Left hindlimb (tissue), 1 donor: Measurements from ENCODE around the gene INPP5A.
A peak's percentile ranks its signal among the peaks of the same experiment; 100 is the strongest.

Experiments used
- DNase-seq: peaks from one replicate; pipeline ENCODE4 v3.0.0-alpha.2; 2018

Gene INPP5A

DNA sequence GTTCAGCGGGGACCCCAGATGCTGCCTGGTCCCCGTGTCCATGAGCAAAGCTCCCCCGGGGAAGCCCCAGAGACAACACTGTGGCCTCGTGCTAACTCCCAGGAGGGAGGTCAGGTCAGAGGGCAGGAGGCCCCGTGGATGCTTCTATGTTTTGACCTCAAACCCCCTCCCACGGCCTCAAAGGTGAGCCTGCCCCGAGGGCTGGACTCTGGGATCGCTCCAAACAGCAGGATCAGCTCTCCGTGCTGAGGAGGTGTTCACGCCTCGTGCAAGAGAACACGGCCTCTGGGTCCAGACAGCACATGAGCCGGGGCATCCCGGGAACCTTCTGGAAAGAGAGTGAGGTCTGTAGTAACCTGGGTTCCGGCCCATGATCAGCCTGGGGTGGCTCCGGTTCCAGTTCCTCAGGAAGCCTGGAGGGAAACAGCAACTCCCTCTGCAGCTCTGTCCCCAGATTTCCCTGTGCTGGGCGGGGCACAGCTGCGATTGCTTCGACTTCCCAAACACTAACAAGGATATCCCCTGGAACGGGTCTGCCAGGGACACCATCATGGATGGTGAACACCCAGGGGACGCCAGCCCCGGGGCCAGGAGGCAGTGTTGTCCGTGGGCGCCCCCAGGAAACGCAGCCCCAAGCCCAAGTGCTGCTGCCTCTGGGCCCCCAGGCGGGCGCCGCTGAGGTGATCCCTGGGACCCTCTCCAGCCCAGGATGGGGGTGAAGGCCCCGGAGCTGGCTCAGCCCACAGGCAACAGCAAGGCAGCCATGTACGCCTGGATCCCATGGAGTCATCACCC, 18.0 kb upstream of the INPP5A start:
- no peak for DNase-seq

DNA sequence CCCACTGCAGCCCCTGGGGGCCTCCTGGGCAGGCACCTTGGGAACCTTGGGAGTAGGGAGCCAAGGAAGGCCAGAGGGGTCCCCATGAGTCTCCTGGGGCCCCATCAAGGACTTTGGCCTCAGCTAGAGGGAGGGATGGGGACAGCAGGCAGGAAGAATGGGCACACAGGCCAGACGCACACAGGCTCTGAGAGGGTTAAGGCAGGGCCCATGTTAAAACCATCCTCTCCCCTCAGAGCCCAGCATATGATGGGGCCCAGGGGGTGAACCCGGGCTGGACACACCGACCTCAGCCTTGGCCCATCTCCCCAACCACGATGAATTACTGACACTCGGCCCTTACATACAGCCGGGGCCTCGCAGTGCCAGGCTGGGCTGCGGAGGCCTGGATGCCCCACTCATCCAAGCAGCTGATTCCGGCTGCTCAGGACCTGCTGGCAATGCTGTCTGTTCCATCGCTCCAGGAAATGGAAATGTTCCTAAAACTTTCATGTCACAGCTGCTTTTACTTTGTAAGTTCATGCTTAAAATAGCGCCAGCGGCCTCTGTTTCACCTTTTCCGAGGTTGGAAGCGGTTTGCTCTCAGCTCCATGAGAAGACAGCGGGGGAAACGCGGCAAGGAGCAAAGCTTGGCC, 17.3 kb upstream of the INPP5A start:
- DNase-seq, result peak; percentile 88

DNA sequence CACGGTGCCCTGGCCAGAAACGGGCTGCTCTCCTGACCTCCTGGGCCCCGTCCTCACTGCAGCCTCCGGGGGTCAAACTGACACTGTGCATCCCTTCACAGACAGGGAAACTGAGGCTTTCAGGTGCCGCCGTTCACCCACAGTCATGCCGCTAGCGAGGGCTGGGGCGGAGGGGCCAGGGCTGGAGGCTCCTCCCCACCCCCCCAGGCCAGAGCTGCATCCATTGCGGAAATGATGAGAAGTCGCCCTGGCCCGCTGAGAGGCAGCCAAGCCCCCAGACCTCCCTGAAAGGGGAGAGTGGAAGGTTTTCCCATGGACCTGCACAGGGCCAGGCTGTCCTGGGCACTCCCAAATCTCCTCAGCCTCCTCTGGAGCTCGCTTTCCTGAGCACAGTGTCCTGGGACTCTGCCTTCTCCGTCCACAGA, 16.5 kb upstream of the INPP5A start:
- no peak for DNase-seq

DNA sequence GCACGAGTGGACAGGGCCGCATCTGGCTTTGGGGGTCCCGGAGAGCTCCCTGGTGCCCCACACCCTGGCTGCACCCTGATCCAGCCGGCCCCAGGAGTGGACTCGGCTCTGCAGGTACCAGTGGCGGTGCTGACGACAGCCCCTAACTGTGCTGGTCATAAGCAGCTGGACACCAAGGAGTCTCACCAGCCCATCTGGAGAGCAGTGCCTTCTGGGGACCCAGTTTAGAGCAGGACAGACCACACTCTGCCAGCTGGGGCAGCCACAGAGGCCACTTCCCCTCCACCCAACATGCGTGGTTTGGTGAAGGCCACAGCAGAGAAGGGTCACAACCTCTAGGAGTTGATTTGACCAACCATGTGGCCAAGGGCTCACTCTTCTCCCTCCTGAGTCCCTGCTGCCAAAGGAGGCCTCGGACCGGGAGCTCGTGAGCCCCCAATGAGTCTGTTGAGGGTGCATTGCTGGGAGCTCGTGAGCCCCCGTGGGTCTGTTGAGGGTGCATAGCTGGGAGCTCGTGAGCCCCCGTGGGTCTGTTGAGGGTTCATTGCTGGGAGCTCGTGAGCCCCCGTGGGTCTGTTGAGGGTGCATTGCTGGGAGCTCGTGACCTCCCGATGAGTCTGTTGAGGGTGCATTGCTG, 16.0 kb upstream of the INPP5A start:
- DNase-seq, result no peak

- DNase-seq, result no peak
Observed at GRCh38 chr10:132522521-132523411, 14.8 kb upstream of the INPP5A start.

- no peak for DNase-seq
Observed at GRCh38 chr10:132523561-132524442, 13.8 kb upstream of the INPP5A start.

DNA sequence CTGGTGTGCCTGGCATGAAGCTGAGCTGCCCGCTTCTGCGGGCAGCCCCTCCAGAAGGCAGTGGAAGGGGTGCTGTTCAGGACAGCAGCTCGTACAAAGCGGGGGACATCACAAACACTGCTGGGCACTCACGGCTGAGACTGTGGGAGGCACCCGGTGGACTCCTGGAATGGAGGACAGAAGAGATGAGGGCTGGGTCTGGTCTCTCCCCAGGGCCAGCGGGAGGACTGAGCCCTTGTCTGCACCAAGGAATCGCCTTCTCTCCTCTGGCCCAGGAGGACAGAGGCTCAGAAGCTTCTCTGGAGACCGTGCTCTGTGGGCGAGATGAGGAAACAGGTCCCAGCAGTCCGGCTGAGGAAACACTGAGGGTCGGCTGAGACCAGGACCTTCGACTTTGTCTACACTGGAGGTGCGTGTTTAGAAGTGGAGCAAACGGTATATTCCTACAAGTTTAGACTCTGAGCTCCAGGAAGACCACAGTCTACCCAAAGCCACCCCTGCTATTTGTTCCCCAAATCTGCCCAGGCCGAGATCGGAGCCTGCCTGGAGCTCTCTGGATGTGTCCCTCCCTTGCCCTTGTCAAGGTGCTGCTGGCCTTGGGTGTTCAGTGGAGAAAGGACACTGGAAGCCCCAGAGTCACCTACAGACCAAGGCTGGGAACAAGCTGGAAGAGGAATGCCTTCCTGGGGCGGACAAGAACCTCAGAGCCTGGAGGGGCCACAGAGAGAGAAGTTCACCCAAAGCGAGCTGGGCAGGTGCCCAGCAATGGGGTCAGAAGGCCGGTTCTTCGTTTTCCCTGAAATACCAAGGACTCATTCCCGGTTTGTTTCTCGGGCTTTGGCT, 12.9 kb upstream of the INPP5A start:
- DNase-seq, result no peak

DNA sequence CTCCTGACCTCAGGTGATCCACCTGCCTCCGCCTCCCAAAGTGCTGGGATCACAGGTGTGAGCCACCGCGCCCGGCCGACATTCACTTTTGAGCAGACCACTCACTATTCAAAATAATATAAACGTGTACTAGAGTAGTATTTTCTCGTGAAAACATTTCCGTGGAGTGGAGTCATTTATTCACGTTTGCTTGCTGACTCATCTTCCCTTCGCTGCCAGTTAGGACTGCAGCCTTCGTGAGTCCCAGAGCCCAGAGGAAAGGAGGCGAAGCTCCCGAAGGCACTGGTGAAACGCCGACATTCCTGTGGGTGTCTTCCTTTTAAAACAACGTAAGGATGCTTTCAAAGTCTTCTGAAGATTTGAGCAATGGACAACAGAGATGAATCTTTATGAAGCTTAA, 10.9 kb upstream of the INPP5A start:
- DNase-seq, result no peak

DNA sequence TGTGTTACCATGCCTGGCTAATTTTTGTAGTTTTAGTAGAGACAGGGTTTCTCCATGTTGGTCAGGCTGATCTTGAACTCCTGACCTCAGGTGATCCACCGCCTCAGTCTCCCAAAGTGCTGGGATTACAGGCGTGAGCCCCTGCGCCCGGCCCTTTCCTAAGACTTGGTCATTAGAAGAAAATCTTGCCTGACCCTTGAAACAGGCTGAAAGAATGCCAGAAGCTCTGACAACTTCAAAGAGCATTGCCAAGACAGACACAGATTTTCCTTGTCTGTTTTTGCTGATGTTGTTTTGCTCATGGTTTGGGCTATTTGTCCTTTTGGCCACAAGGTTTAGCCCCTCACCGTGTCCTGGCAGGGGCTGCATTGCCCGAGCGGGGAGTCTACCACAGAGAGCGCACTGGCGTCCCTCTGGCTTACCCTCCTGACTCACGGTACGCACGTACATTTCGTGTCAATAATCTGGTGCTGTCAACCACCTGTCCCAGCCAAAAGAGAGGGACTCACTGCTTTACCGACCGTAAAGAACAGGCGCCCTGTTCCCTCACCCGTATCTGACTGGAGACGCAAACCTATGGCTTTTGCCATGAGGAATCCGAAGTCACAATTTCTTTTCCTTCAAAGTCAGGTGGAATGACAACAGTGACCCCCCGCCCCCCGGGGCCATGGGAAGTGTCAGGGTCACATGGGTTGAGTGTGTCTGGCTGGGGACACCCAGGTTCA, 10.1 kb upstream of the INPP5A start:
- no peak for DNase-seq

- no peak for DNase-seq
Observed at GRCh38 chr10:132528064-132528691, 9.4 kb upstream of the INPP5A start.

GRCh38 chr10:132532179-132532578, 5.4 kb upstream of the INPP5A start:
- DNase-seq, result no peak

- no peak for DNase-seq
Observed at GRCh38 chr10:132532749-132533560, 4.6 kb upstream of the INPP5A start.

DNA sequence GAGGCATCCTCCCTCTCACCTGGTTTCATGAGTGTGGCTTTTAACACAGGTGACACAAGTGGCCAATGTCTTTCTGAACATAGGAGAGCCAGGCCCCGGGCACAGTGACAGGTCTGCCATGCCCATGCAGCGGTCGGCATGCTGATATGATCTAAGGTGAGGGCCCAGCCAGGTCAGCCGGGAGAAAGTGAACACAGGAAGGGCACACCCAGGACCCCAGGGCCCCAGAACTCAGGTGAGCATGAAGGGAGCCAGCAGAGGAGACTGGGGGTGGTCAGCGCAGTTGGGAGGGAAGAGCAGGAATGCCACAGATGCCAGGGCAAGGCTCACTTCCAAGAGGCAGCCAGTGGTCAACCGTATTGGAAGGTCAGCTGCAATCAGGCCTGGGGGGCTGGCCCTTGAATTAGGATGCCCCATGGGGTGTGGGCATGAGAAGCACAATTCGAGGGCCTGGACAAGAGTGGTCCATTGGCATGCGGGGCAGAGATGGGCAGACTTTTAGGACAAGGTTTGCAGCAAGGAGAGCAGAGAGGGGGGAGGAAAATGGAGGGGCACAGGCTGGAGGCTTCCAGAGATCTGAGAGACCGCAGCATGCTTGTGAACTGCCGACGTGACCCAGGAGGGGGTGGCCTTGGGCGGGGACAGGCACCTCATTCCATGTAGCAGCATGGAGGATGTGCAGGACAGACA, 3.9 kb upstream of the INPP5A start:
- DNase-seq, result no peak

GRCh38 chr10:132534391-132535064, 3.1 kb upstream of the INPP5A start:
- DNase-seq, result no peak

- DNase-seq, result no peak
Observed at GRCh38 chr10:132535065-132535651, 2.4 kb upstream of the INPP5A start.

- DNase-seq, result no peak
Observed at GRCh38 chr10:132536241-132536876, 1.2 kb upstream of the INPP5A start.
